Thyroid gland (tissue), 4 donors: ENCODE measurements around the gene ATP1B1. TPM values are rescaled to one million over a fixed set of nuclear protein-coding genes. Genes with fewer than 3 reads are reported as not detected.
"Not testable (repeated sequence)": the region's sequence is repeated elsewhere in the genome, so short reads cannot be mapped to it uniquely, and the experiment has no call there.

Experiments
- DNase-seq, 2 donors: peaks; one replicate each; pipeline ENCODE4 v3.0.0-alpha.2; 2019
- H3K27ac ChIP-seq, 3 donors: fragments of 200-600 bp; sonication (generic); 1 replicate in 2 of 3; 2 replicates in 1 of 3; pipeline ENCODE4 v1.5.1; 2016 to 2019; ENCODE audit warnings: mild to moderate bottlenecking in 1 of 3, moderate library complexity in 1 of 3
- H3K27me3 ChIP-seq: fragments of 200-600 bp; sonication (generic); one replicate; pipeline ENCODE4 v1.5.1; 2019
- H3K36me3 ChIP-seq, 2 donors: fragments of 200-600 bp; sonication (generic); one replicate each; pipeline ENCODE4 v1.5.1; 2016 to 2019
- H3K4me1 ChIP-seq, 2 donors: fragments of 200-600 bp; sonication (generic); one replicate each; pipeline ENCODE4 v1.5.1; 2017 to 2019
- H3K4me3 ChIP-seq, 3 donors: fragments of 200-600 bp; sonication (generic); replicated peaks in 1 of 3; 1 replicate in 2 of 3; 2 replicates in 1 of 3; pipeline ENCODE4 v1.5.1; 2016; ENCODE audit warnings: mild to moderate bottlenecking in 1 of 3
- H3K9me3 ChIP-seq: fragments of 200-600 bp; sonication (generic); one replicate; pipeline ENCODE4 v1.5.1; 2017
- CTCF ChIP-seq, 6 experiments: fragments of 200-600 bp in 3 of 6; fragments of 450-650 bp in 3 of 6; sonication (generic) in 3 of 6; IDR thresholded peaks; one replicate each; pipeline ENCODE4 v1.5.1; 2016 to 2019; ENCODE audit warnings: antibody characterized with exemption in 6 of 6, mild to moderate bottlenecking in 2 of 6, inconsistent platforms in 1 of 6, moderate library complexity in 1 of 6
- POLR2A ChIP-seq, 2 donors: fragments of 450-650 bp; IDR thresholded peaks; one replicate each; pipeline ENCODE4 v1.6.1; 2017; ENCODE audit warnings: antibody characterized with exemption in 2 of 2, mild to moderate bottlenecking in 2 of 2, moderate library complexity in 1 of 2
- WGBS, 2 donors: methylation state at CpG; one replicate each; pipeline ENCODE4 v1.1.5; 2017; 5-methylcytosine and 5-hydroxymethylcytosine counted together
- intact Hi-C: fragments of 100-400 bp; cut with DNase I; formaldehyde crosslinking; loops from one replicate; pipeline ENCODE4 v1.15.1; 2023
- total RNA-seq, 4 donors: library from RNA; depleted of rRNA; stranded (reverse); fragments of >200 nt; gene quantifications; one replicate each; pipeline ENCODE4 v1.2.3, GENCODE V29; 2016

The ATP1B1 gene
- total RNA-seq, 4 donors from 2014 or later: 310 to 509 (median 429) TPM

GRCh38 chr1:169122976-169123375 lies 16.5 kb downstream of the ATP1B1 start:
- 77 to 83% methylated on average over 6 of the region's 6 CpGs for WGBS, 2 donors
- no peak for TF ChIP-seq CTCF (IDR thresholded peaks at IDR 0.05)
- no peak for TF ChIP-seq POLR2A (IDR thresholded peaks at IDR 0.05)
- Histone ChIP-seq H3K27me3 (no peaks in the 10 kb centered on the region), H3K9me3 (no peaks in the 10 kb centered on the region), H3K4me3 (no peak overlapping the region), H3K4me1 (peaks cover 53 to 68% of the 10 kb centered on the region in 2 donors), H3K27ac (peak overlapping the region in 1 of 3 donors; percentile 92), H3K36me3 (peaks cover 29 to 31% of the 10 kb centered on the region in 2 donors)
- intact Hi-C loops: no loop called here
- DNase-seq: no peak

- no peak for DNase-seq
- peaks cover 29 to 35% of the 10 kb centered on the region in 2 donors for H3K36me3 ChIP-seq
- intact Hi-C loops: no loop called here
- WGBS, 2 donors: 40 to 53% methylated on average over 2 of the region's 2 CpGs
- H3K9me3 ChIP-seq: no peaks in the 10 kb centered on the region
- no peak overlapping the region for H3K4me3 ChIP-seq
- H3K4me1 ChIP-seq: peaks cover 52 to 67% of the 10 kb centered on the region in 2 donors
- peak overlapping the region in 2 of 3 donors; percentile 25 to 92 for H3K27ac ChIP-seq
- no peaks in the 10 kb centered on the region for H3K27me3 ChIP-seq
- no peak for TF ChIP-seq CTCF (IDR thresholded peaks at IDR 0.05)
- TF ChIP-seq POLR2A (IDR thresholded peaks at IDR 0.05): no peak
These were observed 18.0 kb downstream of the ATP1B1 start for GRCh38 chr1:169124459-169124858.

GRCh38 chr1:169125597-169125996 lies 19.1 kb downstream of the ATP1B1 start:
- intact Hi-C loops: not testable (repeated sequence)
- 91 to 95% methylated on average over 6 of the region's 6 CpGs for WGBS, 2 donors

GRCh38 chr1:169126335-169126734 lies 19.8 kb downstream of the ATP1B1 start:
- no peaks in the 10 kb centered on the region for H3K27me3 ChIP-seq
- H3K27ac ChIP-seq: peak overlapping the region; percentile 26 to 92 (median 80)
- no peaks in the 10 kb centered on the region for H3K9me3 ChIP-seq
- H3K4me3 ChIP-seq: no peak overlapping the region
- DNase-seq: no peak
- intact Hi-C loops: no loop called here
- peaks cover 58 to 66% of the 10 kb centered on the region in 2 donors for H3K4me1 ChIP-seq
- peaks cover 33 to 41% of the 10 kb centered on the region in 2 donors for H3K36me3 ChIP-seq
- TF ChIP-seq CTCF (IDR thresholded peaks at IDR 0.05) (no peak), POLR2A (IDR thresholded peaks at IDR 0.05) (no peak)
- 94 to 95% methylated on average over 3 of the region's 3 CpGs for WGBS, 2 donors

More at GRCh38 chr1:169125597-169125996, 19.1 kb downstream of the ATP1B1 start:
- Histone ChIP-seq H3K36me3 (peaks cover 29 to 35% of the 10 kb centered on the region in 2 donors), H3K27ac (peak overlapping the region; percentile 26 to 92 (median 80)), H3K4me1 (peaks cover 56 to 66% of the 10 kb centered on the region in 2 donors)
- H3K4me3 ChIP-seq, H3K9me3 ChIP-seq, DNase-seq, H3K27me3 ChIP-seq: not testable (repeated sequence)

GRCh38 chr1:169127305-169127704 lies 20.8 kb downstream of the ATP1B1 start:
- Histone ChIP-seq H3K4me3 (no peak overlapping the region), H3K9me3 (no peaks in the 10 kb centered on the region), H3K4me1 (peaks cover 65 to 66% of the 10 kb centered on the region in 2 donors), H3K27me3 (no peaks in the 10 kb centered on the region), H3K36me3 (peaks cover 36 to 38% of the 10 kb centered on the region in 2 donors), H3K27ac (peak overlapping the region; percentile 26 to 92 (median 80))
- 63% methylated on average over 3 of the region's 3 CpGs for WGBS, 2 donors
- DNase-seq: no peak
- intact Hi-C loops: no loop called here
- TF ChIP-seq CTCF (IDR thresholded peaks at IDR 0.05) (no peak), POLR2A (IDR thresholded peaks at IDR 0.05) (no peak)
